K562 (cell line): ENCODE data around the gene ATF6B. TPM values are rescaled to one million over a fixed set of nuclear protein-coding genes. Genes with fewer than 3 reads are reported as not detected.

Source experiments
- ATAC-seq: fragments of 200-7000 bp; cut with Tn5 transposase; 3 replicates; pipeline ENCODE4 v1.9.1; 2020; ENCODE audit warnings: moderate library complexity
- BruUV-seq: library from RNA; stranded (reverse); fragments of 400-500 nt; replicated peaks from 2 replicates; lab custom pipeline; 2021; lab: Mats Ljungman, UMichigan
- CTCF ChIA-PET: fragments of 300-600 bp; formaldehyde crosslinking; extraction: SDS; loops from one replicate; lab custom pipeline; 2021; ENCODE audit warnings: low intra/inter-chr PET ratio; lab: Yijun Ruan, JAX
- POLR2A ChIA-PET: fragments of 300-600, 350-650 bp; sonication (Branson Sonifier 250); formaldehyde crosslinking; extraction: SDS; loops from one replicate; lab custom pipeline; 2021; ENCODE audit warnings: antibody characterized with exemption, inconsistent platforms; lab: Yijun Ruan, JAX
- DNase-seq, 4 experiments: peaks; one replicate each; pipeline versions ENCODE4 v3.0.0 to v3.0.0-alpha.2; 2011 to 2018; ENCODE audit warnings: low spot score in 3 of 4, mixed read lengths in 3 of 4; ENCODE audit errors: extremely low read depth in 1 of 4
- FAIRE-seq: peaks from 2 replicates; lab custom pipeline; 2011; peaks lifted over from hg19 to GRCh38; lab: Jason Lieb, UNC
- H2AFZ ChIP-seq: 2 replicates; pipeline ENCODE4 v1.6.0; 2011; ENCODE audit warnings: low read depth, low read length, control low read depth, inconsistent platforms
- H3K27ac ChIP-seq: fragments of 200-600 bp; 3 replicates; pipeline ENCODE4 v1.8.0; 2011; ENCODE audit warnings: low read depth, mild to moderate bottlenecking, control low read depth, inconsistent platforms, low read length, moderate library complexity, mixed read lengths; ENCODE audit errors: extremely low read depth
- H3K27me3 ChIP-seq, 2 experiments: fragments of 300-600 bp in 1 of 2; 2 replicates in 1 of 2; 3 replicates in 1 of 2; pipeline versions ENCODE4 v1.6.0 to v1.8.0; 2011; ENCODE audit warnings: inconsistent platforms in 2 of 2, low read length in 2 of 2, mild to moderate bottlenecking in 1 of 2, mixed read lengths in 1 of 2, moderate library complexity in 1 of 2; ENCODE audit not compliant: control insufficient read depth in 2 of 2, insufficient read depth in 2 of 2
- H3K36me3 ChIP-seq: fragments of 300-600 bp; 3 replicates; pipeline ENCODE4 v1.8.0; 2011; ENCODE audit warnings: mild to moderate bottlenecking, low read length, inconsistent platforms; ENCODE audit not compliant: control insufficient read depth, insufficient read depth
- H3K4me1 ChIP-seq, 2 experiments: fragments of 200-600 bp in 1 of 2; replicated peaks in 1 of 2; 2 replicates in 1 of 2; 3 replicates in 1 of 2; pipeline versions ENCODE4 v1.5.1 to v1.8.0; 2011; ENCODE audit warnings: inconsistent platforms in 2 of 2, low read length in 2 of 2, mild to moderate bottlenecking in 1 of 2, mixed read lengths in 1 of 2, moderate library complexity in 1 of 2; ENCODE audit not compliant: control insufficient read depth in 2 of 2, insufficient read depth in 2 of 2
- H3K4me2 ChIP-seq: 2 replicates; pipeline ENCODE4 v1.6.1; 2011; ENCODE audit warnings: low read length, control low read depth, inconsistent platforms, mixed read lengths; ENCODE audit not compliant: insufficient read depth
- H3K4me3 ChIP-seq: fragments of 200-600 bp; sonication (generic), shearing (Covaris generic); 2 replicates; pipeline ENCODE4 v1.5.1; 2016; ENCODE audit warnings: control low read depth, inconsistent platforms
- H3K79me2 ChIP-seq: fragments of 200-600 bp; 3 replicates; pipeline ENCODE4 v1.8.0; 2011; ENCODE audit warnings: low read length, inconsistent platforms; ENCODE audit not compliant: control insufficient read depth, insufficient read depth
- H3K9ac ChIP-seq, 2 experiments: 2 replicates each; pipeline versions ENCODE4 v1.6.0 to v1.6.1; 2011; ENCODE audit warnings: low read depth in 2 of 2, low read length in 2 of 2, control low read depth in 1 of 2, inconsistent platforms in 1 of 2, mild to moderate bottlenecking in 1 of 2, mixed read lengths in 1 of 2; ENCODE audit not compliant: insufficient read depth in 1 of 2
- H3K9me1 ChIP-seq: one replicate; pipeline ENCODE4 v1.6.0; 2011; ENCODE audit warnings: inconsistent platforms, mild to moderate bottlenecking, low read length, moderate library complexity; ENCODE audit not compliant: control insufficient read depth, insufficient read depth
- H3K9me3 ChIP-seq: replicated peaks from 2 replicates; pipeline ENCODE4 v1.5.1; 2011; ENCODE audit warnings: low read depth, low read length, inconsistent platforms; ENCODE audit not compliant: control insufficient read depth, insufficient read depth
- H4K20me1 ChIP-seq: replicated peaks from 2 replicates; pipeline ENCODE4 v1.6.1; 2011; ENCODE audit warnings: low read length, inconsistent platforms, mixed read lengths; ENCODE audit not compliant: control insufficient read depth, insufficient read depth
- MCM2 ChIP-seq: fragments of 450-650 bp; IDR thresholded peaks from 2 replicates; pipeline ENCODE4 v1.6.1; 2017; ENCODE audit warnings: low read depth, mild to moderate bottlenecking
- NR2C2 ChIP-seq, 2 experiments: fragments of 200-800 bp in 1 of 2; sonication (Bioruptor generic) in 1 of 2; sonication (generic) in 1 of 2; formaldehyde crosslinking in 1 of 2; IDR thresholded peaks; 2 replicates each; pipeline versions ENCODE4 v1.6.1 to v1.8.0; 2016 to 2022; ENCODE audit warnings: mild to moderate bottlenecking in 1 of 2, missing compliant biosample characterization in 1 of 2, missing genetic modification characterization in 1 of 2, missing genetic modification reagents in 1 of 2
- NR4A1 ChIP-seq, 2 experiments: fragments of 250-450 bp in 1 of 2; fragments of 450-650 bp in 1 of 2; sonication (Bioruptor Pico) in 1 of 2; IDR thresholded peaks; 2 replicates each; pipeline versions ENCODE4 v1.4.0 to v1.6.1; 2016 to 2020; ENCODE audit warnings: mild to moderate bottlenecking in 2 of 2, missing compliant biosample characterization in 1 of 2, missing genetic modification characterization in 1 of 2, moderate library complexity in 1 of 2
- SMAD2 ChIP-seq: fragments of 150-350 bp; IDR thresholded peaks from 2 replicates; pipeline ENCODE4 v1.6.1; 2014; ENCODE audit warnings: low read depth, mild to moderate bottlenecking, low read length
- SMARCA5 ChIP-seq: fragments of 450-650 bp; IDR thresholded peaks from 2 replicates; pipeline ENCODE4 v1.6.1; 2016
- STAG1 ChIP-seq: sonication (generic); formaldehyde crosslinking; IDR thresholded peaks from 2 replicates; pipeline ENCODE4 v1.5.0; 2020; ENCODE audit warnings: missing genetic modification reagents, borderline replicate concordance
- SUPT5H ChIP-seq: fragments of 450-650 bp; IDR thresholded peaks from 2 replicates; pipeline ENCODE4 v1.6.1; 2016
- TARDBP ChIP-seq: fragments of 450-650 bp; IDR thresholded peaks from 2 replicates; pipeline ENCODE4 v1.6.1; 2016
- TEAD1 ChIP-seq, 2 experiments: fragments of 450-650 bp in 1 of 2; sonication (generic) in 1 of 2; formaldehyde crosslinking; IDR thresholded peaks; 2 replicates each; pipeline versions ENCODE4 v1.4.0 to v1.8.0; 2020 to 2022; ENCODE audit warnings: mild to moderate bottlenecking in 2 of 2, missing genetic modification reagents in 1 of 2
- ZNF217 ChIP-seq: sonication (generic); formaldehyde crosslinking; IDR thresholded peaks from 2 replicates; pipeline ENCODE4 v1.8.0; 2022; ENCODE audit warnings: mild to moderate bottlenecking, missing genetic modification reagents
- ZNF24 ChIP-seq: fragments of 450-650 bp; IDR thresholded peaks from 2 replicates; pipeline ENCODE4 v1.6.1; 2016
- ZNF699 ChIP-seq: fragments of 250-450 bp; sonication (Bioruptor Pico); IDR thresholded peaks from 2 replicates; pipeline ENCODE4 v1.8.0; 2021; ENCODE audit warnings: mild to moderate bottlenecking, moderate library complexity; ENCODE audit not compliant: insufficient replicate concordance
- WGBS: fragments of 100-300 bp; shearing (Covaris generic); methylation state at CpG from one replicate; pipeline ENCODE4 v1.1.6; 2016; ENCODE audit warnings: low coverage, mixed read lengths; ENCODE audit not compliant: insufficient coverage; ENCODE audit errors: missing lambda C conversion rate; 5-methylcytosine and 5-hydroxymethylcytosine counted together
- in situ Hi-C: fragments of 300-500 bp; cut with MboI; formaldehyde crosslinking; loops from 4 replicates; pipeline ENCODE4 v1.15.0; 2018; ENCODE audit warnings: inconsistent platforms, mixed read lengths
- intact Hi-C: fragments of 100-400 bp; cut with micrococcal nuclease; formaldehyde crosslinking; loops from 2 replicates; pipeline ENCODE4 v1.14.2; 2022
- polyA plus RNA-seq, 8 experiments: library from polyadenylated mRNA; depleted of rRNA in 4 of 8; stranded (reverse) in 5 of 8; unstranded in 3 of 8; fragments of >200 nt; fragmentation: Nextera tagmentation in 2 of 8; fragmentation: Illumina TruSeq in 1 of 8; extraction: Ambion mirVana in 2 of 8; extraction: Trizol in 1 of 8; gene quantifications; 2 replicates each; pipeline versions ENCODE4 v1.2.1 to v1.2.3, GENCODE V29; 2011 to 2014; ENCODE audit warnings: inconsistent platforms in 1 of 8, missing spikeins in 1 of 8
- total RNA-seq, 7 experiments: library from RNA; depleted of rRNA in 6 of 7; stranded (reverse); fragments of >200 nt in 6 of 7; fragmentation: Illumina TruSeq in 2 of 7; extraction: Trizol in 2 of 7; gene quantifications; 2 replicates each; pipeline versions ENCODE4 v1.2.1 to v1.2.3, GENCODE V29; 2011 to 2021; ENCODE audit warnings: low replicate concordance in 1 of 7
- TF ChIP-seq, protein P1 (sequence below): fragments of 250-450 bp; sonication (Bioruptor Pico); IDR thresholded peaks from 2 replicates; pipeline ENCODE4 v1.5.1; 2021; ENCODE audit warnings: mild to moderate bottlenecking
- TF ChIP-seq, protein P2 (sequence below): sonication (generic); formaldehyde crosslinking; IDR thresholded peaks from 2 replicates; pipeline ENCODE4 v1.8.0; 2023; ENCODE audit warnings: mild to moderate bottlenecking, missing genetic modification reagents
- TF ChIP-seq, protein P3 (sequence below), 3 experiments: fragments of 200-800 bp in 1 of 3; sonication (Bioruptor generic) in 1 of 3; sonication (generic) in 1 of 3; formaldehyde crosslinking in 1 of 3; IDR thresholded peaks; 2 replicates each; pipeline versions ENCODE4 v1.6.1 to v1.8.0; 2016 to 2022; ENCODE audit warnings: mild to moderate bottlenecking in 2 of 3, missing compliant biosample characterization in 2 of 3, missing genetic modification characterization in 2 of 3, missing genetic modification reagents in 1 of 3

Gene ATF6B
- total and polyA plus RNA-seq, 9 of the 15 experiments (the other 6 are each of a cell fraction or from before 2014, with no cell fraction given): 20.7 to 131 (median 31.7) TPM

DNA sequence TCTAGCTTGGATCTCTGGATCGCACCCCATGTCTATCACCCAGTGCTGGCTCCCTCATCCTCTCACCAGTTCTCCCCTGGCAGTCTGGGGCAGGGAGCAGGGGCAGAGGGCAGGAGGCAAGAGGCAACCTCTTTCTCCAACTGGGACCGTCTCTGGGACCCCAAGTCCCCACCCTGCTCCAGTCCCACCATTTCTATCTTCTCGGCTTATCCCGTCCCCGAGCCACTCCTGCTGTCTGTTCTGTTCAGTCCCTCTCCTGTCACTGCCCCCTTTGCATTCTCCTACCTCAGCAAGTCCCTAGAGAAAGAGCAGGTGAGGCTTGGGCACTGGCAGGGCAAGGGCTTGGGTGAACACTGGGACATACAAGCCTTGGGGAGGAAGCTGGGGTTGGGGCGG lies 18.3 kb downstream of the ATF6B start:
- H4K20me1 ChIP-seq: no peaks in the 10 kb centered on the region
- no peak for FAIRE-seq
- CTCF ChIA-PET: interaction anchor here (0.6 kb wide), 2 partner anchors 10 to 1244 kb away, joined by 3 to 4 read pairs; no protein-coding TSS in a partner anchor
- H3K4me1 ChIP-seq: peaks cover 29 to 43% of the 10 kb centered on the region in 2 experiments
- no peak; the same call in 2 of the 3 replicates for ATAC-seq
- H2AFZ ChIP-seq: no peak overlapping the region
- POLR2A ChIA-PET: interaction anchor here (1.0 to 4.9 kb wide), 7 partner anchors 8 to 158 kb away, joined by 3 to 38 read pairs (median 7); no protein-coding TSS in a partner anchor
- BruUV-seq: no TSS peak
- peak overlapping the region in 1 of 2 experiments; percentile 22; a peak in 1 of 4 replicates for H3K9ac ChIP-seq
- H3K27ac ChIP-seq: no peak overlapping the region
- 26% methylated on average over 6 of the region's 6 CpGs for WGBS
- no peaks in the 10 kb centered on the region for H3K9me3 ChIP-seq
- no peak for DNase-seq
- intact Hi-C loops (loop anchor here (10.0 kb wide), 1 partner anchor 305 kb away; no protein-coding TSS in a partner anchor), in situ Hi-C loops (no loop called here)
- no peak overlapping the region for H3K4me3 ChIP-seq
- H3K36me3 ChIP-seq: no peaks in the 10 kb centered on the region
- no peaks in the 10 kb centered on the region for H3K9me1 ChIP-seq
- peaks cover 0 to 13% of the 10 kb centered on the region in 2 experiments; a peak in 2 of 5 replicates for H3K27me3 ChIP-seq
- H3K79me2 ChIP-seq: no peaks in the 10 kb centered on the region
- no peak overlapping the region for H3K4me2 ChIP-seq
- peak; percentile 32; the same call in 1 of the 2 replicates for TF ChIP-seq SUPT5H
- TF ChIP-seq SMARCA5: no peak
- TF ChIP-seq SMAD2: no peak
- TF ChIP-seq TARDBP: 0 out of 2 replicates have a peak, but pooled peaks have one; percentile 25
- TF ChIP-seq TEAD1 (CRISPR knock-in tag; IDR thresholded peaks at IDR 0.05): no peak
- TF ChIP-seq, protein P1, sequence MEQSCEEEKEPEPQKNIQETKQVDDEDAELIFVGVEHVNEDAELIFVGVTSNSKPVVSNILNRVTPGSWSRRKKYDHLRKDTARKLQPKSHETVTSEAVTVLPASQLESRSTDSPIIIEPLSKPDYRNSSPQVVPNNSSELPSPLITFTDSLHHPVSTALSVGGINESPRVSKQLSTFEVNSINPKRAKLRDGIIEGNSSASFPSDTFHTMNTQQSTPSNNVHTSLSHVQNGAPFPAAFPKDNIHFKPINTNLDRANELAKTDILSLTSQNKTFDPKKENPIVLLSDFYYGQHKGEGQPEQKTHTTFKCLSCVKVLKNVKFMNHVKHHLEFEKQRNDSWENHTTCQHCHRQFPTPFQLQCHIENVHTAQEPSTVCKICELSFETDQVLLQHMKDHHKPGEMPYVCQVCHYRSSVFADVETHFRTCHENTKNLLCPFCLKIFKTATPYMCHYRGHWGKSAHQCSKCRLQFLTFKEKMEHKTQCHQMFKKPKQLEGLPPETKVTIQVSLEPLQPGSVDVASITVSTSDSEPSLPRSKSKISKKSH (CRISPR knock-in tag): no peak
- no peak for TF ChIP-seq NR4A1 (CRISPR knock-in tag; IDR thresholded peaks at IDR 0.05)
- TF ChIP-seq NR4A1 (tag; IDR thresholded peaks at IDR 0.05): no peak
- TF ChIP-seq MCM2: no peak
- no peak for TF ChIP-seq ZNF699 (CRISPR knock-in tag)
- no peak for TF ChIP-seq NR2C2 (CRISPR knock-in tag; IDR thresholded peaks at IDR 0.05)
- no peak for TF ChIP-seq NR2C2 (tag; IDR thresholded peaks at IDR 0.05)
- TF ChIP-seq, protein P2, sequence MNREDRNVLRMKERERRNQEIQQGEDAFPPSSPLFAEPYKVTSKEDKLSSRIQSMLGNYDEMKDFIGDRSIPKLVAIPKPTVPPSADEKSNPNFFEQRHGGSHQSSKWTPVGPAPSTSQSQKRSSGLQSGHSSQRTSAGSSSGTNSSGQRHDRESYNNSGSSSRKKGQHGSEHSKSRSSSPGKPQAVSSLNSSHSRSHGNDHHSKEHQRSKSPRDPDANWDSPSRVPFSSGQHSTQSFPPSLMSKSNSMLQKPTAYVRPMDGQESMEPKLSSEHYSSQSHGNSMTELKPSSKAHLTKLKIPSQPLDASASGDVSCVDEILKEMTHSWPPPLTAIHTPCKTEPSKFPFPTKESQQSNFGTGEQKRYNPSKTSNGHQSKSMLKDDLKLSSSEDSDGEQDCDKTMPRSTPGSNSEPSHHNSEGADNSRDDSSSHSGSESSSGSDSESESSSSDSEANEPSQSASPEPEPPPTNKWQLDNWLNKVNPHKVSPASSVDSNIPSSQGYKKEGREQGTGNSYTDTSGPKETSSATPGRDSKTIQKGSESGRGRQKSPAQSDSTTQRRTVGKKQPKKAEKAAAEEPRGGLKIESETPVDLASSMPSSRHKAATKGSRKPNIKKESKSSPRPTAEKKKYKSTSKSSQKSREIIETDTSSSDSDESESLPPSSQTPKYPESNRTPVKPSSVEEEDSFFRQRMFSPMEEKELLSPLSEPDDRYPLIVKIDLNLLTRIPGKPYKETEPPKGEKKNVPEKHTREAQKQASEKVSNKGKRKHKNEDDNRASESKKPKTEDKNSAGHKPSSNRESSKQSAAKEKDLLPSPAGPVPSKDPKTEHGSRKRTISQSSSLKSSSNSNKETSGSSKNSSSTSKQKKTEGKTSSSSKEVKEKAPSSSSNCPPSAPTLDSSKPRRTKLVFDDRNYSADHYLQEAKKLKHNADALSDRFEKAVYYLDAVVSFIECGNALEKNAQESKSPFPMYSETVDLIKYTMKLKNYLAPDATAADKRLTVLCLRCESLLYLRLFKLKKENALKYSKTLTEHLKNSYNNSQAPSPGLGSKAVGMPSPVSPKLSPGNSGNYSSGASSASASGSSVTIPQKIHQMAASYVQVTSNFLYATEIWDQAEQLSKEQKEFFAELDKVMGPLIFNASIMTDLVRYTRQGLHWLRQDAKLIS (CRISPR knock-in tag): 0 out of 2 replicates have a peak, but pooled peaks have one; percentile 26
- TF ChIP-seq STAG1 (CRISPR knock-in tag): 0 out of 2 replicates have a peak, but pooled peaks have one; percentile 22
- no peak for TF ChIP-seq ZNF217 (CRISPR knock-in tag)
- TF ChIP-seq ZNF24: no peak
- TF ChIP-seq, protein P3, sequence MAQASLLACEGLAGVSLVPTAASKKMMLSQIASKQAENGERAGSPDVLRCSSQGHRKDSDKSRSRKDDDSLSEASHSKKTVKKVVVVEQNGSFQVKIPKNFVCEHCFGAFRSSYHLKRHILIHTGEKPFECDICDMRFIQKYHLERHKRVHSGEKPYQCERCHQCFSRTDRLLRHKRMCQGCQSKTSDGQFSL (CRISPR knock-in tag; IDR thresholded peaks at IDR 0.05): no peak
- TF ChIP-seq, protein P3 (tag; IDR thresholded peaks at IDR 0.05): no peak
